Measurements from ENCODE around the gene ZNF200.
A peak's percentile ranks its signal among the peaks of the same experiment; 100 is the strongest.
"Not testable (repeated sequence)": the region's sequence is repeated elsewhere in the genome, so short reads cannot be mapped to it uniquely, and the experiment has no call there.

ZNF200 gene

DNA sequence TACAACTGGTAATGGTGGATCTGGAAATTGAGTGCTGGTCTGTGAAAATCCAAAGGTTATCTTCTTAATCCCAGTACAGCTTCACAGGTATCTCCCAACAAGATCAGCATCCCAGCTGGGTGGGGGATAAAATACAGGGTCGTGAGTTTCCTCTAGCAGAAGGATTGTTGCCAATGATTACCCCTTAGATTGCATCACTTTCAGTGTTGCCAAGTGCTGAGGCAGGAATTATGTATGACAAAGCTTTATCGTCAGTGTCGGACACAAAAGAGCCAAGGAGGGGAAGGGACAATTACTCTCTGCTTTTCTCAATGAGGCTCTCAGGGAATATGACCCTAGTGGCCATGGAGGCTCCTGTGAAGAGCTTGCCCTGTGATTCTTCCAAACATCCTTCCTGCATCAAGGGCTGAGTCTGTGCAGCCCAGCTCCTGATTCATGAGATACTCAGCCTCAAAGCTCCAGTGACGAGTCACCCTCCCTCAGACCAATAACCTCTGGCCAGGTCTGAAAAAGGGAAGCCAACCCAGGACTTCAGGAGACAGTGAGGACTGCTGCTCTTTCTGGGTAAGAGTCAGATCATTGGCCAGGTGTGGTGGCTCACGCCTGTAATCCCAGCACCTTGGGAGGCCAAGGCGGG lies 31.9 kb downstream of the ZNF200 start:
- H3K4me3 ChIP-seq (ENCODE audit: low read depth in 1 of 2, low read length in 2 of 2): no peak overlapping the region
- no peaks in the 10 kb centered on the region for H3K4me1 ChIP-seq (ENCODE audit: insufficient read depth, low read length)
- H3K9ac ChIP-seq (ENCODE audit: low read depth, low read length): no peak overlapping the region
- H3K9me3 ChIP-seq (ENCODE audit: insufficient read depth, low read length, severe bottlenecking): peaks cover 15% of the 10 kb centered on the region
- peak overlapping the region; percentile 22; the same call in 1 of the 2 replicates for H2AFZ ChIP-seq (ENCODE audit: low read depth, low read length)
- no peaks in the 10 kb centered on the region for H3K79me2 ChIP-seq (ENCODE audit: insufficient read depth, low read length)
- no peaks in the 10 kb centered on the region for H4K20me1 ChIP-seq (ENCODE audit: insufficient read depth, low read length)
- TF ChIP-seq, protein P1, sequence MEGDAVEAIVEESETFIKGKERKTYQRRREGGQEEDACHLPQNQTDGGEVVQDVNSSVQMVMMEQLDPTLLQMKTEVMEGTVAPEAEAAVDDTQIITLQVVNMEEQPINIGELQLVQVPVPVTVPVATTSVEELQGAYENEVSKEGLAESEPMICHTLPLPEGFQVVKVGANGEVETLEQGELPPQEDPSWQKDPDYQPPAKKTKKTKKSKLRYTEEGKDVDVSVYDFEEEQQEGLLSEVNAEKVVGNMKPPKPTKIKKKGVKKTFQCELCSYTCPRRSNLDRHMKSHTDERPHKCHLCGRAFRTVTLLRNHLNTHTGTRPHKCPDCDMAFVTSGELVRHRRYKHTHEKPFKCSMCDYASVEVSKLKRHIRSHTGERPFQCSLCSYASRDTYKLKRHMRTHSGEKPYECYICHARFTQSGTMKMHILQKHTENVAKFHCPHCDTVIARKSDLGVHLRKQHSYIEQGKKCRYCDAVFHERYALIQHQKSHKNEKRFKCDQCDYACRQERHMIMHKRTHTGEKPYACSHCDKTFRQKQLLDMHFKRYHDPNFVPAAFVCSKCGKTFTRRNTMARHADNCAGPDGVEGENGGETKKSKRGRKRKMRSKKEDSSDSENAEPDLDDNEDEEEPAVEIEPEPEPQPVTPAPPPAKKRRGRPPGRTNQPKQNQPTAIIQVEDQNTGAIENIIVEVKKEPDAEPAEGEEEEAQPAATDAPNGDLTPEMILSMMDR (IDR thresholded peaks at IDR 0.05; ENCODE audit: borderline replicate concordance, extremely low read depth, low read length, poor library complexity, severe bottlenecking): no peak
- no peak for TF ChIP-seq EZH2 (IDR thresholded peaks at IDR 0.05; ENCODE audit: borderline replicate concordance, low read depth, low read length, severe bottlenecking)
- no peak overlapping the region for H3K27ac ChIP-seq (ENCODE audit: low read length)
- ATAC-seq (ENCODE audit: insufficient read depth, low read depth) (no peak), DNase-seq (no peak)
- peaks cover 2% of the 10 kb centered on the region for H3K27me3 ChIP-seq (ENCODE audit: insufficient read depth, low read length, poor library complexity)
- no peaks in the 10 kb centered on the region for H3K36me3 ChIP-seq (ENCODE audit: insufficient read depth, low read length)
- no peak overlapping the region for H3K4me2 ChIP-seq (ENCODE audit: insufficient read depth, low read length)

DNA sequence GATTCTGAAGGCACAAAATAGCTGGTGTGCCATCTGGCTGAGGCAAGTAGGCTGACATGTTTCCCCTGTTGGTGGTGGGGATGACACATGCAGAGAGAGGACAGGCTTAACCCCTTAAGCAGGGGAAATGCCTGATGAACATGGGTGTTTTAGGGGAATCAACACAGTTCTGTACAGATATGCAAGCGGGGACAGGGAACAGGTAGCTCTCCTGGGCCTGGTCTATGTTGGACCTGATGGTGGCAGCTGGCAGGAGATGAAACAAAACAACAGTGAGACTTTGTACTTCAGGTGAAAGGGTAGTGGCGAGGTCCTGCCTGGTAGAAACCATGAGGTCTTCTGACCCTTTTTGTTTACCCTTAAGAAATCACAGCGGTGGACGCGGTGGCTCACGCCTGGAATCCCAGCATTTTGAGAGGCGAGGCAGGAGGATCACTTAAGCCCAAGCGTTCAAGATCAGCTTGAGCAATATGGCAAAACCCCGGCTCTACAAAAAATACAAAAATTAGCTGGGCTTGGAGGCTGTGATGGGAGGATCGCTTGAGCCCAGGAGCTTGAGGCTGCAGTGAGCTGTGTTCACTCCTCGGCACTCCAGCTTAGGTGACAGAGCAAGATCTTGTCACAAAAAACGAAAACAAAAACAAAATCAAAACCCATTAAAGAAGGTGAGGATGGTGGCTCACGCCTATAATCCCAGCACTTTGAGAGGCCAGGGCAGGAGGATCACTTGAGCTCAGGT lies 36.5 kb downstream of the ZNF200 start:
- H2AFZ ChIP-seq (ENCODE audit: low read depth, low read length): no peak overlapping the region
- no peak overlapping the region for H3K4me3 ChIP-seq (ENCODE audit: low read depth in 1 of 2, low read length in 2 of 2)
- no peaks in the 10 kb centered on the region for H3K36me3 ChIP-seq (ENCODE audit: insufficient read depth, low read length)
- no peak for DNase-seq
- H3K27me3 ChIP-seq (ENCODE audit: insufficient read depth, low read length, poor library complexity): peaks cover 4% of the 10 kb centered on the region
- no peaks in the 10 kb centered on the region for H3K4me1 ChIP-seq (ENCODE audit: insufficient read depth, low read length)
- no peak overlapping the region for H3K4me2 ChIP-seq (ENCODE audit: insufficient read depth, low read length)
- no peaks in the 10 kb centered on the region for H3K79me2 ChIP-seq (ENCODE audit: insufficient read depth, low read length)
- no peak overlapping the region for H3K9ac ChIP-seq (ENCODE audit: low read depth, low read length)
- ATAC-seq (ENCODE audit: insufficient read depth, low read depth): no peak
- no peaks in the 10 kb centered on the region for H4K20me1 ChIP-seq (ENCODE audit: insufficient read depth, low read length)
- no peak overlapping the region for H3K27ac ChIP-seq (ENCODE audit: low read length)
- no peaks in the 10 kb centered on the region for H3K9me3 ChIP-seq (ENCODE audit: insufficient read depth, low read length, severe bottlenecking)
- TF ChIP-seq, protein P1 (IDR thresholded peaks at IDR 0.05; ENCODE audit: borderline replicate concordance, extremely low read depth, low read length, poor library complexity, severe bottlenecking): no peak
- no peak for TF ChIP-seq EZH2 (IDR thresholded peaks at IDR 0.05; ENCODE audit: borderline replicate concordance, low read depth, low read length, severe bottlenecking)

DNA sequence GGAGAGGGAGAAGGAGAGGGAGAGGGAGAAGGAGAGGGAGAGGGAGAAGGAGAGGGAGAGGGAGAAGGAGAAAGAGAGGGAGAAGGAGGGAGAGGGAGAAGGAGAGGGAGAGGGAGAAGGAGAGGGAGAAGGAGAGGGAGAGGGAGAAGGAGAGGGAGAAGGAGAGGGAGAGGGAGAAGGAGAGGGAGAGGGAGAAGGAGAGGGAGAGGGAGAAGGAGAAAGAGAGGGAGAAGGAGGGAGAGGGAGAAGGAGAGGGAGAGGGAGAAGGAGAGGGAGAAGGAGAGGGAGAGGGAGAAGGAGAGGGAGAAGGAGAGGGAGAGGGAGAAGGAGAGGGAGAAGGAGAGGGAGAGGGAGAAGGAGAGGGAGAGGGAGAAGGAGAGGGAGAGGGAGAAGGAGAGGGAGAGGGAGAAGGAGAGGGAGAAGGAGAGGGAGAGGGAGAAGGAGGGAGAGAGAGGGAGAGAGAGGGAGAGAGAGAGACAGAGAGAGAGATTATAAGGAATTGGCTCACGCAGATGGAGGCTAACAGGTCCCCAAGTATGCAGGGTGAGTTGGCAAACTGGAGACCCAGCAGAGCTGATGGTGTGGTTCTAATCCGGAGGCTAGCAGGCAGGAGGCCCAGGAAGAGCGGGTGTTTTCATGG lies 37.1 kb downstream of the ZNF200 start:
- not testable (repeated sequence) for DNase-seq

DNA sequence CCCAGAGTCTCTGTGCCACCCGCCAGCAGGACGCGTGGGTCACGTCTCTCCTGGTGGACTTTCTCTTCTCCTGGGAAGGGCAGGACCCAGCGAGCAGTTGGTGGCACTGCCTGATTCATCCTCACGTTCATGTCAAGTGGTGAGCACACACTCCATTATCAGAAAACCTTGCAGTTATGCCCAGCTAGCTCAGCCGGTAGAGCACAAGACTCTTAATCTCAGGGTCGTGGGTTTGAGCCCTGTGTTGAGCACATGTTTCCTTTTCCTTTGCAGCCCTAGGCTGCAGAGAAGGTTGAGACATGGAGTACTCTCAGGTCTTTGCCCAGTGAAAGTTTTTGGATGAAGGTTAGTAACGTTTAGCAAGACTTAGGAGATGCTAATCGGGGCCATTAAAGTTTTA lies 39.0 kb downstream of the ZNF200 start:
- H3K4me3 ChIP-seq (ENCODE audit: low read depth in 1 of 2, low read length in 2 of 2): no peak overlapping the region
- H3K4me1 ChIP-seq (ENCODE audit: insufficient read depth, low read length): no peaks in the 10 kb centered on the region
- TF ChIP-seq EZH2 (IDR thresholded peaks at IDR 0.05; ENCODE audit: borderline replicate concordance, low read depth, low read length, severe bottlenecking): no peak
- TF ChIP-seq, protein P1 (IDR thresholded peaks at IDR 0.05; ENCODE audit: borderline replicate concordance, extremely low read depth, low read length, poor library complexity, severe bottlenecking): no peak
- H4K20me1 ChIP-seq (ENCODE audit: insufficient read depth, low read length): no peaks in the 10 kb centered on the region
- H3K4me2 ChIP-seq (ENCODE audit: insufficient read depth, low read length): no peak overlapping the region
- ATAC-seq (ENCODE audit: insufficient read depth, low read depth) (no peak), DNase-seq (no peak)
- no peaks in the 10 kb centered on the region for H3K9me3 ChIP-seq (ENCODE audit: insufficient read depth, low read length, severe bottlenecking)
- no peaks in the 10 kb centered on the region for H3K36me3 ChIP-seq (ENCODE audit: insufficient read depth, low read length)
- H3K9ac ChIP-seq (ENCODE audit: low read depth, low read length): no peak overlapping the region
- H2AFZ ChIP-seq (ENCODE audit: low read depth, low read length): no peak overlapping the region
- peaks cover 4% of the 10 kb centered on the region for H3K27me3 ChIP-seq (ENCODE audit: insufficient read depth, low read length, poor library complexity)
- no peaks in the 10 kb centered on the region for H3K79me2 ChIP-seq (ENCODE audit: insufficient read depth, low read length)
- no peak overlapping the region for H3K27ac ChIP-seq (ENCODE audit: low read length)

More for the DNA sequence above, 37.1 kb downstream of the ZNF200 start:
- not testable (repeated sequence) for ATAC-seq (ENCODE audit: insufficient read depth, low read depth); H3K4me1 ChIP-seq (ENCODE audit: insufficient read depth, low read length); H3K27ac ChIP-seq (ENCODE audit: low read length); H3K79me2 ChIP-seq (ENCODE audit: insufficient read depth, low read length); H3K27me3 ChIP-seq (ENCODE audit: insufficient read depth, low read length, poor library complexity); H3K36me3 ChIP-seq (ENCODE audit: insufficient read depth, low read length); H3K4me2 ChIP-seq (ENCODE audit: insufficient read depth, low read length); H3K9me3 ChIP-seq (ENCODE audit: insufficient read depth, low read length, severe bottlenecking); H3K4me3 ChIP-seq (ENCODE audit: low read depth in 1 of 2, low read length in 2 of 2); H3K9ac ChIP-seq (ENCODE audit: low read depth, low read length); H4K20me1 ChIP-seq (ENCODE audit: insufficient read depth, low read length); H2AFZ ChIP-seq (ENCODE audit: low read depth, low read length)
